ENCODE results near the gene CRHR2. TPM values are rescaled to one million over a fixed set of nuclear protein-coding genes. Genes with fewer than 3 reads are reported as not detected.

Gene CRHR2
- total and polyA plus RNA-seq, 2 of the 4 experiments (the other 2 are of a cell fraction): not detected

GRCh38 chr7:30625283-30625682 is 57.0 kb downstream of the CRHR2 start:
- H3K9me1 ChIP-seq (ENCODE audit: insufficient read depth, low read length): no peaks in the 10 kb centered on the region; the same call in 1 of the 2 replicates
- no peak overlapping the region for H3K9ac ChIP-seq (ENCODE audit: low read depth, low read length)
- no peak overlapping the region for H3K4ac ChIP-seq (ENCODE audit: low read depth, low read length)
- TF ChIP-seq SMC3 (IDR thresholded peaks at IDR 0.05; ENCODE audit: low read depth, low read length): no peak
- TF ChIP-seq CHD1 (IDR thresholded peaks at IDR 0.05; ENCODE audit: low read depth, low read length): no peak
- no peak for TF ChIP-seq RAD21 (IDR thresholded peaks at IDR 0.05; ENCODE audit: low read length)
- no peak for TF ChIP-seq RCOR1 (IDR thresholded peaks at IDR 0.05; ENCODE audit: insufficient replicate concordance, low read length)
- TF ChIP-seq POLR2A (IDR thresholded peaks at IDR 0.05; ENCODE audit: low read depth, low read length): no peak
- TF ChIP-seq RFX5 (IDR thresholded peaks at IDR 0.05; ENCODE audit: low read depth, low read length): no peak
- TF ChIP-seq MAFK (IDR thresholded peaks at IDR 0.05; ENCODE audit: low read depth, low read length): no peak
- TF ChIP-seq ELK1 (IDR thresholded peaks at IDR 0.05; ENCODE audit: borderline replicate concordance, low read depth, low read length): no peak
- TF ChIP-seq USF2 (IDR thresholded peaks at IDR 0.05; ENCODE audit: low read depth, low read length): no peak
- TF ChIP-seq CEBPB (IDR thresholded peaks at IDR 0.05; ENCODE audit: low read depth, low read length): no peak
- TF ChIP-seq CTCF (conservative IDR thresholded peaks at IDR 0.05; ENCODE audit: low read depth, low read length): no peak
- no peak for TF ChIP-seq NFE2L2 (IDR thresholded peaks at IDR 0.05; ENCODE audit: low read depth, low read length)
- no peak for TF ChIP-seq MXI1 (IDR thresholded peaks at IDR 0.05; ENCODE audit: borderline replicate concordance, low read depth, low read length)
- no peak for TF ChIP-seq MAZ (IDR thresholded peaks at IDR 0.05; ENCODE audit: borderline replicate concordance, low read depth, low read length)
- no peak for TF ChIP-seq BHLHE40 (IDR thresholded peaks at IDR 0.05; ENCODE audit: low read depth, low read length)
- no peak for TF ChIP-seq FOS (IDR thresholded peaks at IDR 0.05; ENCODE audit: low read depth, low read length)
- no peak overlapping the region for H4K91ac ChIP-seq (ENCODE audit: insufficient read depth, low read depth, low read length)
- dilution Hi-C loops (cut with HindIII; ENCODE audit: low sequenced_read_pairs, unreplicated experiment): no loop called here
- H3K27me3 ChIP-seq (ENCODE audit: control insufficient read depth, insufficient read depth, low read length): no peaks in the 10 kb centered on the region
- ChIA-PET CTCF (no interaction called here), POLR2A (ENCODE audit: unreplicated experiment) (no interaction called here)
- no peak overlapping the region for H4K5ac ChIP-seq (ENCODE audit: low read depth, low read length)
- no peak overlapping the region for H4K8ac ChIP-seq (ENCODE audit: low read depth in 2 of 2, low read length in 2 of 2)
- H3K36me3 ChIP-seq (ENCODE audit: control insufficient read depth, insufficient read depth, low read length): peaks cover 42% of the 10 kb centered on the region
- no peak overlapping the region for H3K56ac ChIP-seq (ENCODE audit: extremely low read depth, insufficient read depth, low read length)
- no peak overlapping the region for H2AFZ ChIP-seq (replicated peaks; ENCODE audit: low read length, poor library complexity)
- H3K4me1 ChIP-seq (ENCODE audit: control insufficient read depth, insufficient read depth, low read length): no peaks in the 10 kb centered on the region
- no peak overlapping the region for H2BK5ac ChIP-seq (ENCODE audit: low read depth, low read length, poor library complexity, severe bottlenecking)
- no peak overlapping the region for H3K18ac ChIP-seq (ENCODE audit: low read depth, low read length)
- no peak overlapping the region for H3K4me3 ChIP-seq (ENCODE audit: insufficient read depth, low read depth, low read length)
- BruUV-seq (replicated peaks): no TSS peak
- peaks cover 20% of the 10 kb centered on the region; the same call in 1 of the 2 replicates for H4K20me1 ChIP-seq (ENCODE audit: insufficient read depth, low read length)
- no peak overlapping the region for H3K27ac ChIP-seq (ENCODE audit: insufficient read depth, low read length)
- no peak for ATAC-seq (ENCODE audit: low read depth)
- no peak overlapping the region for H2AK9ac ChIP-seq (replicated peaks; ENCODE audit: low read depth, low read length, poor library complexity)
- H3K9me3 ChIP-seq (ENCODE audit: control insufficient read depth, insufficient read depth, low read length): no peaks in the 10 kb centered on the region
- no peak overlapping the region for H2BK120ac ChIP-seq (ENCODE audit: low read depth, low read length)
- in situ Hi-C loops (cut with MboI; ENCODE audit: low sequenced_read_pairs): no loop called here
- WGBS, 2 experiments (ENCODE audit: extremely low coverage in 2 of 2, insufficient read length in 1 of 2): no CpG with 5 or more reads among the region's 1 CpG
- DNase-seq: no peak
- no peak overlapping the region for H3K4me2 ChIP-seq (ENCODE audit: low read depth, low read length)
- H3K79me1 ChIP-seq (ENCODE audit: low read depth in 1 of 2, low read length in 2 of 2): peaks cover 34 to 36% of the 10 kb centered on the region in 2 experiments
- intact Hi-C loops (cut with micrococcal nuclease): loop anchor here (5.0 kb wide), 1 partner anchor 117 kb away; no protein-coding TSS in a partner anchor
- no peak overlapping the region for H3K23ac ChIP-seq (ENCODE audit: low read depth, low read length)
- no peak overlapping the region for H2BK15ac ChIP-seq (ENCODE audit: low read depth, low read length)
- H2BK20ac ChIP-seq (ENCODE audit: low read depth, low read length): no peak overlapping the region
- H2AK5ac ChIP-seq (ENCODE audit: low read depth, low read length): no peak overlapping the region
- H3K14ac ChIP-seq (replicated peaks; ENCODE audit: low read depth, low read length): no peak overlapping the region
